Stomach smooth muscle (tissue), 2 donors: ENCODE measurements around the gene CAPN10.

Experiments
- H3K27ac ChIP-seq: one replicate; pipeline ENCODE4 v1.7.0; 2013; ENCODE audit warnings: mild to moderate bottlenecking, low read length, inconsistent platforms
- H3K27me3 ChIP-seq, 2 donors: one replicate each; pipeline ENCODE4 v1.7.0; 2013; ENCODE audit warnings: low read length in 2 of 2; ENCODE audit not compliant: insufficient read depth in 2 of 2, control insufficient read depth in 1 of 2
- H3K36me3 ChIP-seq, 2 donors: one replicate each; pipeline ENCODE4 v1.7.0; 2013; ENCODE audit warnings: low read length in 2 of 2; ENCODE audit not compliant: control insufficient read depth in 2 of 2, insufficient read depth in 2 of 2
- H3K4me1 ChIP-seq: one replicate; pipeline ENCODE4 v1.7.0; 2013; ENCODE audit warnings: low read length; ENCODE audit not compliant: control insufficient read depth, insufficient read depth
- H3K4me3 ChIP-seq, 2 donors: one replicate each; pipeline ENCODE4 v1.7.0; 2013; ENCODE audit warnings: low read length in 2 of 2
- H3K9ac ChIP-seq, 2 donors: one replicate each; pipeline ENCODE4 v1.7.0; 2013; ENCODE audit warnings: low read length in 2 of 2, mild to moderate bottlenecking in 1 of 2
- H3K9me3 ChIP-seq, 2 donors: one replicate each; pipeline ENCODE4 v1.7.0; 2013; ENCODE audit warnings: low read length in 2 of 2; ENCODE audit not compliant: control insufficient read depth in 2 of 2
- donor health status: healthy.
- donor health status: Pancreatic carcinoma.

The CAPN10 gene

GRCh38 chr2:240593026-240593702, 6.6 kb downstream of the CAPN10 start:
- Histone ChIP-seq H3K4me1 (peaks cover 36% of the 10 kb centered on the region), H3K9me3 (no peaks in the 10 kb centered on the region), H3K4me3 (no peak overlapping the region), H3K27ac (no peak overlapping the region), H3K36me3 (peaks cover 14 to 16% of the 10 kb centered on the region in 2 donors), H3K9ac (no peak overlapping the region), H3K27me3 (no peaks in the 10 kb centered on the region)

GRCh38 chr2:240593703-240594451, 7.3 kb downstream of the CAPN10 start:
- H3K9me3 ChIP-seq = no peaks in the 10 kb centered on the region
- H3K9ac ChIP-seq = no peak overlapping the region
- H3K4me1 ChIP-seq = peaks cover 33% of the 10 kb centered on the region
- H3K4me3 ChIP-seq = no peak overlapping the region
- no peaks in the 10 kb centered on the region for H3K27me3 ChIP-seq
- H3K27ac ChIP-seq = no peak overlapping the region
- H3K36me3 ChIP-seq = peaks cover 16% of the 10 kb centered on the region in 2 donors

- H3K27me3 ChIP-seq = no peaks in the 10 kb centered on the region
- H3K36me3 ChIP-seq = peaks cover 14 to 18% of the 10 kb centered on the region in 2 donors
- H3K9me3 ChIP-seq = no peaks in the 10 kb centered on the region
- H3K4me3 ChIP-seq = no peak overlapping the region
- no peak overlapping the region for H3K9ac ChIP-seq
- peaks cover 29% of the 10 kb centered on the region for H3K4me1 ChIP-seq
- H3K27ac ChIP-seq = no peak overlapping the region
Observed at GRCh38 chr2:240594511-240595380, 8.2 kb downstream of the CAPN10 start.

GRCh38 chr2:240595381-240596079, 9.0 kb downstream of the CAPN10 start:
- Histone ChIP-seq H3K36me3 (peaks cover 14 to 20% of the 10 kb centered on the region in 2 donors), H3K27me3 (no peaks in the 10 kb centered on the region), H3K9ac (peak overlapping the region in 1 of 2 donors; percentile 51), H3K9me3 (no peaks in the 10 kb centered on the region), H3K4me3 (peak overlapping the region in 1 of 2 donors; percentile 52), H3K4me1 (peaks cover 29% of the 10 kb centered on the region), H3K27ac (peak overlapping the region; percentile 41)

- no peaks in the 10 kb centered on the region for H3K27me3 ChIP-seq
- H3K36me3 ChIP-seq = peaks cover 9 to 16% of the 10 kb centered on the region in 2 donors
- peak overlapping the region in 1 of 2 donors; percentile 52 for H3K4me3 ChIP-seq
- peaks cover 29% of the 10 kb centered on the region for H3K4me1 ChIP-seq
- peak overlapping the region; percentile 41 for H3K27ac ChIP-seq
- peak overlapping the region in 1 of 2 donors; percentile 51 for H3K9ac ChIP-seq
- H3K9me3 ChIP-seq = no peaks in the 10 kb centered on the region
Observed at GRCh38 chr2:240596080-240596460, 9.5 kb downstream of the CAPN10 start.

GRCh38 chr2:240596491-240596931, 10.0 kb downstream of the CAPN10 start:
- Histone ChIP-seq H3K9ac (peak overlapping the region in 1 of 2 donors; percentile 51), H3K36me3 (peaks cover 6 to 11% of the 10 kb centered on the region in 2 donors), H3K4me1 (peaks cover 29% of the 10 kb centered on the region), H3K9me3 (no peaks in the 10 kb centered on the region), H3K27ac (peak overlapping the region; percentile 41), H3K27me3 (no peaks in the 10 kb centered on the region), H3K4me3 (peak overlapping the region in 1 of 2 donors; percentile 52)

- H3K27ac ChIP-seq = peak overlapping the region; percentile 37
Observed at GRCh38 chr2:240597054-240597418, 10.5 kb downstream of the CAPN10 start.

GRCh38 chr2:240597419-240598181, 11.1 kb downstream of the CAPN10 start:
- H3K36me3 ChIP-seq = peaks cover 0 to 10% of the 10 kb centered on the region in 2 donors
- H3K27me3 ChIP-seq = no peaks in the 10 kb centered on the region
- no peak overlapping the region for H3K4me3 ChIP-seq
- peak overlapping the region; percentile 37 for H3K27ac ChIP-seq
- H3K4me1 ChIP-seq = peaks cover 29% of the 10 kb centered on the region
- no peak overlapping the region for H3K9ac ChIP-seq
- H3K9me3 ChIP-seq = no peaks in the 10 kb centered on the region

More at GRCh38 chr2:240597054-240597418, 10.5 kb downstream of the CAPN10 start:
- no peaks in the 10 kb centered on the region for H3K27me3 ChIP-seq
- H3K9me3 ChIP-seq = no peaks in the 10 kb centered on the region
- H3K4me1 ChIP-seq = peaks cover 29% of the 10 kb centered on the region
- H3K4me3 ChIP-seq = peak overlapping the region in 1 of 2 donors; percentile 52
- H3K36me3 ChIP-seq = peaks cover 4 to 10% of the 10 kb centered on the region in 2 donors
- H3K9ac ChIP-seq = no peak overlapping the region

GRCh38 chr2:240598311-240598911, 11.9 kb downstream of the CAPN10 start:
- H3K4me1 ChIP-seq = peaks cover 29% of the 10 kb centered on the region
- H3K4me3 ChIP-seq = no peak overlapping the region
- H3K36me3 ChIP-seq = peaks cover 0 to 10% of the 10 kb centered on the region in 2 donors
- no peaks in the 10 kb centered on the region for H3K27me3 ChIP-seq
- H3K9ac ChIP-seq = no peak overlapping the region
- no peaks in the 10 kb centered on the region for H3K9me3 ChIP-seq
- H3K27ac ChIP-seq = no peak overlapping the region
